Measurements from ENCODE around the gene ARHGAP6.

Gene ARHGAP6

GRCh38 chrX:11100281-11101035, 565.3 kb downstream of the ARHGAP6 start:
- peak; percentile 25 for DNase-seq
- no peak overlapping the region for H3K27ac ChIP-seq
- H3K27me3 ChIP-seq (ENCODE audit: insufficient read depth, low read depth, severe bottlenecking): no peaks in the 10 kb centered on the region
- peak; percentile 26; the same call in 1 of the 2 replicates for TF ChIP-seq CTCF (IDR thresholded peaks at IDR 0.05; ENCODE audit: low read depth, low read length)
- no peaks in the 10 kb centered on the region for H3K36me3 ChIP-seq
- H3K4me3 ChIP-seq (ENCODE audit: low read depth, low read length): no peak overlapping the region
- H3K9me3 ChIP-seq (ENCODE audit: severe bottlenecking): no peaks in the 10 kb centered on the region

- Histone ChIP-seq H3K36me3 (no peaks in the 10 kb centered on the region), H3K27me3 (ENCODE audit: insufficient read depth, low read depth, severe bottlenecking) (no peaks in the 10 kb centered on the region), H3K27ac (no peak overlapping the region), H3K4me3 (ENCODE audit: low read depth, low read length) (no peak overlapping the region), H3K9me3 (ENCODE audit: severe bottlenecking) (no peaks in the 10 kb centered on the region)
- no peak for TF ChIP-seq CTCF (IDR thresholded peaks at IDR 0.05; ENCODE audit: low read depth, low read length)
- DNase-seq: no peak
These were observed 566.3 kb downstream of the ARHGAP6 start for GRCh38 chrX:11099465-11099864.

- no peak for DNase-seq
- no peaks in the 10 kb centered on the region for H3K9me3 ChIP-seq (ENCODE audit: severe bottlenecking)
- no peaks in the 10 kb centered on the region for H3K27me3 ChIP-seq (ENCODE audit: insufficient read depth, low read depth, severe bottlenecking)
- H3K36me3 ChIP-seq: no peaks in the 10 kb centered on the region
- no peak overlapping the region for H3K27ac ChIP-seq
- H3K4me3 ChIP-seq (ENCODE audit: low read depth, low read length): no peak overlapping the region
- TF ChIP-seq CTCF (IDR thresholded peaks at IDR 0.05; ENCODE audit: low read depth, low read length): no peak
These were observed 567.8 kb downstream of the ARHGAP6 start for GRCh38 chrX:11097933-11098332.

GRCh38 chrX:11089802-11090201, 575.9 kb downstream of the ARHGAP6 start:
- H3K4me3 ChIP-seq (ENCODE audit: low read depth, low read length): no peak overlapping the region
- no peak for DNase-seq
- peaks cover 3% of the 10 kb centered on the region for H3K27me3 ChIP-seq (ENCODE audit: insufficient read depth, low read depth, severe bottlenecking)
- H3K9me3 ChIP-seq (ENCODE audit: severe bottlenecking): no peaks in the 10 kb centered on the region
- no peak for TF ChIP-seq CTCF (IDR thresholded peaks at IDR 0.05; ENCODE audit: low read depth, low read length)
- no peak overlapping the region for H3K27ac ChIP-seq
- H3K36me3 ChIP-seq: no peaks in the 10 kb centered on the region

All from WERI-Rb-1 (cell line).